ENCODE data around the gene RNASEH2B. TPM values are rescaled to one million over a fixed set of nuclear protein-coding genes. Genes with fewer than 3 reads are reported as not detected.
A peak's percentile ranks its signal among the peaks of the same experiment; 100 is the strongest.

The RNASEH2B gene
- total and polyA plus RNA-seq, 9 of the 15 experiments (the other 6 are each of a cell fraction or from before 2014, with no cell fraction given) = 26.3 to 109 (median 62.5) TPM

DNA sequence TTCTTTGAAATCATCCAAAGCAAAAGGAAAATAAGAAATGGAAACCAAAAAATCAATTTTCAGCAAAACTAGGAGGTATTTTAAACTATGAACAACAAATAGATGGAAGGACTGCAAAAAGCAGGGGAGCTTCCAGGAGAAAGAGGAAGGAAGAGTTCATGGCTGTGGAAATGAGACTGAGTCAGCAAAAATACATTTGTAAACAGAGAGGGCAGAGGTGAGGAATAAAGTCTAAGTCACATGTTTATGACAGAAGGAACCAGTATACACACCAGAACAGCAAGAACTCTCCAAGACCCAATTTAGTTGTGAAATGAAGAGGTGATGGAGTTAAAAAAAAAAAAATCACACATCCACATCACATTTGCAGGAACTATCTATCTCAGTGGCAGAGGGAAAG, 69.6 kb downstream of the RNASEH2B start:
- ChIA-PET POLR2A (interaction anchor here (0.8 to 1.5 kb wide), 2 partner anchors 9 to 11 kb away, joined by 3 to 5 read pairs; no protein-coding TSS in a partner anchor), CTCF (ENCODE audit: low intra/inter-chr PET ratio) (no interaction called here)
- Histone ChIP-seq H3K36me3 (ENCODE audit: control insufficient read depth, insufficient read depth, low read length) (no peaks in the 10 kb centered on the region), H3K9ac (ENCODE audit: insufficient read depth in 1 of 2, low read depth in 2 of 2, low read length in 2 of 2) (no peak overlapping the region), H3K4me2 (ENCODE audit: insufficient read depth, low read length) (no peak overlapping the region), H3K4me1 (replicated peaks in 1 of 2; ENCODE audit: control insufficient read depth in 2 of 2, insufficient read depth in 2 of 2, low read length in 2 of 2) (peaks cover 0 to 5% of the 10 kb centered on the region in 2 experiments; a peak in 2 of 5 replicates), H3K9me1 (ENCODE audit: control insufficient read depth, insufficient read depth, low read length) (no peaks in the 10 kb centered on the region), H3K79me2 (ENCODE audit: control insufficient read depth, insufficient read depth, low read length) (no peaks in the 10 kb centered on the region), H3K27ac (ENCODE audit: extremely low read depth, low read depth, low read length) (no peak overlapping the region), H4K20me1 (replicated peaks; ENCODE audit: control insufficient read depth, insufficient read depth, low read length) (no peaks in the 10 kb centered on the region), H3K4me3 (no peak overlapping the region), H2AFZ (ENCODE audit: low read depth, low read length) (no peak overlapping the region), H3K27me3 (ENCODE audit: control insufficient read depth in 2 of 2, insufficient read depth in 2 of 2, low read length in 2 of 2) (no peaks in the 10 kb centered on the region), H3K9me3 (replicated peaks; ENCODE audit: control insufficient read depth, insufficient read depth, low read depth, low read length) (no peaks in the 10 kb centered on the region)
- ATAC-seq (no peak), DNase-seq (ENCODE audit: extremely low read depth in 1 of 4, low spot score in 3 of 4) (peak in 1 of 4 experiments; percentile 12), FAIRE-seq (no peak)
- in situ Hi-C loops (cut with MboI) (no loop called here), intact Hi-C loops (cut with micrococcal nuclease) (no loop called here)
- TF ChIP-seq MAFF (IDR thresholded peaks at IDR 0.05; ENCODE audit: low read length) (peak; percentile 96), SMARCE1 (IDR thresholded peaks at IDR 0.05) (no peak), ZNF316 (IDR thresholded peaks at IDR 0.05) (peak; percentile 98), L3MBTL2 (IDR thresholded peaks at IDR 0.05) (peak; percentile 22; the same call in 1 of the 2 replicates), MAFK (IDR thresholded peaks at IDR 0.05; ENCODE audit: low read length) (peak; percentile 96), NR2C1 (IDR thresholded peaks at IDR 0.05) (peak; percentile 51; the same call in 1 of the 2 replicates), NR2C1 (tag; IDR thresholded peaks at IDR 0.05) (peak; percentile 54), BACH1 (tag; IDR thresholded peaks at IDR 0.05) (peak; percentile 74; the same call in 1 of the 2 replicates), HMGN3 (IDR thresholded peaks at IDR 0.05; ENCODE audit: borderline replicate concordance, extremely low read depth, insufficient read length, low read depth, low read length) (no peak), MAFG (tag; conservative IDR thresholded peaks at IDR 0.05) (peak; percentile 94), PHF8 (IDR thresholded peaks at IDR 0.05; ENCODE audit: borderline replicate concordance, low read length) (no peak), GTF2E2 (tag; IDR thresholded peaks at IDR 0.05) (no peak), ELF4 (CRISPR knock-in tag; IDR thresholded peaks at IDR 0.05) (no peak), C11orf30 (IDR thresholded peaks at IDR 0.05; ENCODE audit: low read depth) (peak; percentile 97), RBM17 (IDR thresholded peaks at IDR 0.05; ENCODE audit: borderline replicate concordance, low read depth, low read length) (no peak), FOXK2 (conservative IDR thresholded peaks at IDR 0.05 in 1 of 2, IDR thresholded peaks at IDR 0.05 in 1 of 2; ENCODE audit: low read depth in 2 of 2) (peak; percentile 77 to 78), HNRNPUL1 (IDR thresholded peaks at IDR 0.05; ENCODE audit: low read length) (no peak), NFE2 (IDR thresholded peaks at IDR 0.05; ENCODE audit: low read depth) (peak; percentile 84), NR2C2 (CRISPR knock-in tag; IDR thresholded peaks at IDR 0.05) (no peak), NR2C2 (tag; IDR thresholded peaks at IDR 0.05) (peak; percentile 59)
- TF ChIP-seq, protein P1, sequence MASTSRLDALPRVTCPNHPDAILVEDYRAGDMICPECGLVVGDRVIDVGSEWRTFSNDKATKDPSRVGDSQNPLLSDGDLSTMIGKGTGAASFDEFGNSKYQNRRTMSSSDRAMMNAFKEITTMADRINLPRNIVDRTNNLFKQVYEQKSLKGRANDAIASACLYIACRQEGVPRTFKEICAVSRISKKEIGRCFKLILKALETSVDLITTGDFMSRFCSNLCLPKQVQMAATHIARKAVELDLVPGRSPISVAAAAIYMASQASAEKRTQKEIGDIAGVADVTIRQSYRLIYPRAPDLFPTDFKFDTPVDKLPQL (IDR thresholded peaks at IDR 0.05; ENCODE audit: extremely low read depth, insufficient read length) = no peak
- no TSS peak for BruUV-seq (replicated peaks)

All from K562 (cell line).